Right lung (tissue), 5 donors: ENCODE measurements around the gene UBE2L5. TPM values are rescaled to one million over a fixed set of nuclear protein-coding genes. Genes with fewer than 3 reads are reported as not detected.
A peak's percentile ranks its signal among the peaks of the same experiment; 100 is the strongest.

Experiments
- DNase-seq, 2 donors: peaks; one replicate each; pipeline ENCODE4 v3.0.0-alpha.2; 2013
- polyA plus RNA-seq, 5 donors: library from polyadenylated mRNA; unstranded; fragments of 120-200 nt; gene quantifications; one replicate each; pipeline versions ENCODE4 v1.2.1 to v1.2.3, GENCODE V29; 2013; ENCODE audit warnings: inconsistent platforms in 1 of 5, low replicate concordance in 1 of 5; ENCODE audit not compliant: insufficient read length in 5 of 5, insufficient read depth in 1 of 5

Gene UBE2L5
- polyA plus RNA-seq, 5 donors, result 0.35 to 0.81 (median 0.61) TPM

- DNase-seq, result no peak
Measured at GRCh38 chr13:30403456-30403855, 18.8 kb upstream of the UBE2L5 start.

GRCh38 chr13:30404207-30404606 lies 18.1 kb upstream of the UBE2L5 start:
- DNase-seq, result no peak

GRCh38 chr13:30406779-30407416 lies 15.4 kb upstream of the UBE2L5 start:
- no peak for DNase-seq

- DNase-seq, result peak; percentile 87 to 88
Measured at GRCh38 chr13:30408319-30409101, 13.8 kb upstream of the UBE2L5 start.

- no peak for DNase-seq
Measured at GRCh38 chr13:30409886-30410704, 12.2 kb upstream of the UBE2L5 start.

GRCh38 chr13:30410705-30411125 lies 11.6 kb upstream of the UBE2L5 start:
- DNase-seq, result no peak

GRCh38 chr13:30412346-30412745 lies 9.9 kb upstream of the UBE2L5 start:
- no peak for DNase-seq

GRCh38 chr13:30413842-30414241 lies 8.5 kb upstream of the UBE2L5 start:
- DNase-seq, result no peak

- DNase-seq, result no peak
Measured at GRCh38 chr13:30415430-30416030, 6.8 kb upstream of the UBE2L5 start.

GRCh38 chr13:30416471-30416870 lies 5.8 kb upstream of the UBE2L5 start:
- DNase-seq, result no peak

GRCh38 chr13:30418075-30418716 lies 4.1 kb upstream of the UBE2L5 start:
- no peak for DNase-seq

- no peak for DNase-seq
Measured at GRCh38 chr13:30418717-30419459, 3.4 kb upstream of the UBE2L5 start.

GRCh38 chr13:30421093-30422053 lies 920 bp upstream of the UBE2L5 start:
- DNase-seq, result peak; percentile 81 to 87

GRCh38 chr13:30423891-30424290 lies 1.6 kb downstream of the UBE2L5 start:
- DNase-seq, result no peak

GRCh38 chr13:30429235-30429634 lies 6.9 kb downstream of the UBE2L5 start:
- DNase-seq, result no peak

GRCh38 chr13:30429721-30430694 lies 7.7 kb downstream of the UBE2L5 start:
- DNase-seq, result no peak

GRCh38 chr13:30431269-30431940 lies 9.1 kb downstream of the UBE2L5 start:
- no peak for DNase-seq
